Liver (tissue), 9 donors: ENCODE measurements around the gene B3GNT2. TPM values are rescaled to one million over a fixed set of nuclear protein-coding genes. Genes with fewer than 3 reads are reported as not detected.
A peak's percentile ranks its signal among the peaks of the same experiment; 100 is the strongest.

Experiments used
- DNase-seq: peaks from one replicate; pipeline ENCODE4 v3.0.0-alpha.2; 2017; ENCODE audit warnings: low spot score
- H3K27ac ChIP-seq, 2 donors: one replicate each; pipeline ENCODE4 v1.7.0; 2013; ENCODE audit warnings: inconsistent platforms in 2 of 2, low read length in 2 of 2, control low read depth in 1 of 2, low read depth in 1 of 2, mild to moderate bottlenecking in 1 of 2
- H3K27me3 ChIP-seq, 4 donors: one replicate each; pipeline versions ENCODE4 v1.6.1 to v1.7.0; 2013; ENCODE audit warnings: low read length in 3 of 4, inconsistent platforms in 1 of 4, mild to moderate bottlenecking in 1 of 4, moderate library complexity in 1 of 4; ENCODE audit not compliant: control insufficient read depth in 4 of 4, insufficient read depth in 4 of 4
- H3K36me3 ChIP-seq, 4 donors: one replicate each; pipeline versions ENCODE4 v1.6.1 to v1.7.0; 2013; ENCODE audit warnings: low read length in 3 of 4, mild to moderate bottlenecking in 3 of 4, low read depth in 1 of 4, moderate library complexity in 1 of 4; ENCODE audit not compliant: control insufficient read depth in 4 of 4, insufficient read depth in 3 of 4
- H3K4me1 ChIP-seq, 4 donors: one replicate each; pipeline versions ENCODE4 v1.6.1 to v1.7.0; 2013; ENCODE audit warnings: low read length in 3 of 4, mild to moderate bottlenecking in 3 of 4, moderate library complexity in 1 of 4; ENCODE audit not compliant: control insufficient read depth in 4 of 4, insufficient read depth in 4 of 4
- H3K4me3 ChIP-seq, 3 donors: one replicate each; pipeline versions ENCODE4 v1.6.1 to v1.7.0; 2013; ENCODE audit warnings: low read length in 3 of 3, control low read depth in 1 of 3, low read depth in 1 of 3, mild to moderate bottlenecking in 1 of 3
- H3K9ac ChIP-seq, 2 donors: one replicate each; pipeline ENCODE4 v1.7.0; 2013; ENCODE audit warnings: low read length in 2 of 2, mild to moderate bottlenecking in 2 of 2, moderate library complexity in 2 of 2, control low read depth in 1 of 2, low read depth in 1 of 2
- H3K9me3 ChIP-seq, 4 donors: one replicate each; pipeline versions ENCODE4 v1.6.1 to v1.7.0; 2013; ENCODE audit warnings: low read length in 3 of 4; ENCODE audit not compliant: control insufficient read depth in 4 of 4
- ATF3 ChIP-seq: IDR thresholded peaks from 2 replicates; pipeline ENCODE4 v1.6.1; 2016; ENCODE audit warnings: antibody characterized with exemption
- CTCF ChIP-seq: fragments of 150-350 bp; IDR thresholded peaks from 2 replicates; pipeline ENCODE4 v1.5.1; 2017; ENCODE audit warnings: improper control_type of control experiment, low read depth, low read length; ENCODE audit not compliant: missing input control
- EGR1 ChIP-seq, 2 donors: IDR thresholded peaks; 2 replicates each; pipeline ENCODE4 v1.6.1; 2016 to 2018; ENCODE audit warnings: antibody characterized with exemption in 2 of 2, low read depth in 2 of 2
- FOXA1 ChIP-seq: IDR thresholded peaks from 2 replicates; pipeline ENCODE4 v1.6.1; 2016; ENCODE audit warnings: antibody characterized with exemption
- FOXA2 ChIP-seq: IDR thresholded peaks from 2 replicates; pipeline ENCODE4 v1.6.1; 2016; ENCODE audit warnings: antibody characterized with exemption
- GABPA ChIP-seq, 2 donors: IDR thresholded peaks in 1 of 2; conservative IDR thresholded peaks in 1 of 2; 2 replicates each; pipeline ENCODE4 v1.6.1; 2016; ENCODE audit warnings: antibody characterized with exemption in 2 of 2, mild to moderate bottlenecking in 1 of 2, moderate library complexity in 1 of 2
- HNF4A ChIP-seq, 2 donors: conservative IDR thresholded peaks; 2 replicates each; pipeline ENCODE4 v1.6.1; 2016; ENCODE audit warnings: antibody characterized with exemption in 2 of 2, mild to moderate bottlenecking in 2 of 2
- JUND ChIP-seq, 2 donors: IDR thresholded peaks; 2 replicates each; pipeline ENCODE4 v1.6.1; 2016; ENCODE audit warnings: antibody characterized with exemption in 2 of 2
- MAX ChIP-seq: IDR thresholded peaks from 2 replicates; pipeline ENCODE4 v1.6.1; 2016; ENCODE audit warnings: antibody characterized with exemption
- NR2F2 ChIP-seq: IDR thresholded peaks from 2 replicates; pipeline ENCODE4 v1.6.1; 2016; ENCODE audit warnings: antibody characterized with exemption
- RAD21 ChIP-seq, 2 donors: IDR thresholded peaks; 2 replicates each; pipeline ENCODE4 v1.6.1; 2016; ENCODE audit warnings: antibody characterized with exemption in 2 of 2, mild to moderate bottlenecking in 2 of 2
- REST ChIP-seq: IDR thresholded peaks from 2 replicates; pipeline ENCODE4 v1.6.1; 2016; ENCODE audit warnings: antibody characterized with exemption, mild to moderate bottlenecking
- SP1 ChIP-seq: IDR thresholded peaks from 2 replicates; pipeline ENCODE4 v1.6.1; 2018; ENCODE audit warnings: antibody characterized with exemption, mild to moderate bottlenecking
- TAF1 ChIP-seq: conservative IDR thresholded peaks from 2 replicates; pipeline ENCODE4 v1.6.1; 2016; ENCODE audit warnings: antibody characterized with exemption, mild to moderate bottlenecking
- YY1 ChIP-seq: IDR thresholded peaks from 2 replicates; pipeline ENCODE4 v1.6.1; 2016; ENCODE audit warnings: antibody characterized with exemption, mild to moderate bottlenecking
- ZBTB33 ChIP-seq: IDR thresholded peaks from 2 replicates; pipeline ENCODE4 v1.6.1; 2016; ENCODE audit warnings: antibody characterized with exemption
- whole genome bisulfite sequencing: extraction: QIAGEN DNeasy Blood & Tissue Kit; methylation state at CpG from one replicate; pipeline ENCODE4 v1.1.7; 2013; 5-methylcytosine and 5-hydroxymethylcytosine counted together
- polyA plus RNA-seq, 2 donors: library from polyadenylated mRNA; stranded (reverse) in 1 of 2; unstranded in 1 of 2; fragments of 200-250 nt in 1 of 2; fragments of >200 nt in 1 of 2; fragmentation: Nextera tagmentation in 1 of 2; extraction: Ambion mirVana in 1 of 2; gene quantifications; one replicate each; pipeline versions ENCODE4 v1.2.1 to v1.2.3, GENCODE V29; 2013 to 2015
- total RNA-seq, 2 donors: library from RNA; depleted of rRNA; stranded (reverse); fragments of >200 nt; gene quantifications; one replicate each; pipeline ENCODE4 v1.2.3, GENCODE V29; 2014
- donor health status: healthy.
- donor health status: healthy.
- donor health status: healthy.
- donor health status: healthy.
- donor health status: healthy.

Gene B3GNT2
- total and polyA plus RNA-seq, 4 donors = 6.4 to 20.2 (median 14.2) TPM

GRCh38 chr2:62189196-62189595, 6.7 kb upstream of the B3GNT2 start:
- no peaks in the 10 kb centered on the region for H3K9me3 ChIP-seq
- DNase-seq = no peak
- WGBS = 93% methylated on average over 5 of the region's 5 CpGs
- H3K4me3 ChIP-seq = no peak overlapping the region
- H3K9ac ChIP-seq = no peak overlapping the region
- H3K27ac ChIP-seq = peak overlapping the region in 1 of 2 donors; percentile 41
- no peaks in the 10 kb centered on the region for H3K36me3 ChIP-seq
- H3K4me1 ChIP-seq = peaks cover 2 to 51% (median 28%) of the 10 kb centered on the region in 4 donors
- no peaks in the 10 kb centered on the region for H3K27me3 ChIP-seq
- TF ChIP-seq EGR1 (IDR thresholded peaks at IDR 0.05; ENCODE audit: low read depth in 2 of 2) = no peak
- TF ChIP-seq MAX = no peak
- TF ChIP-seq RAD21 (IDR thresholded peaks at IDR 0.05) = no peak
- no peak for TF ChIP-seq HNF4A (conservative IDR thresholded peaks at IDR 0.05)
- TF ChIP-seq ATF3 = no peak
- no peak for TF ChIP-seq REST
- TF ChIP-seq CTCF = no peak
- TF ChIP-seq FOXA2 = no peak
- no peak for TF ChIP-seq ZBTB33
- no peak for TF ChIP-seq FOXA1
- TF ChIP-seq TAF1 = no peak
- no peak for TF ChIP-seq JUND (IDR thresholded peaks at IDR 0.05)
- no peak for TF ChIP-seq NR2F2
- TF ChIP-seq GABPA (IDR thresholded peaks at IDR 0.05 in 1 of 2, conservative IDR thresholded peaks at IDR 0.05 in 1 of 2) = no peak
- no peak for TF ChIP-seq YY1

GRCh38 chr2:62192811-62193210, 3.1 kb upstream of the B3GNT2 start:
- 51% methylated on average over 1 of the region's 1 CpG for WGBS
- Histone ChIP-seq H3K27ac (no peak overlapping the region), H3K27me3 (no peaks in the 10 kb centered on the region), H3K9ac (no peak overlapping the region), H3K36me3 (no peaks in the 10 kb centered on the region), H3K4me1 (peaks cover 4 to 54% (median 31%) of the 10 kb centered on the region in 4 donors), H3K4me3 (no peak overlapping the region), H3K9me3 (no peaks in the 10 kb centered on the region)
- no peak for DNase-seq
- TF ChIP-seq HNF4A (conservative IDR thresholded peaks at IDR 0.05) = peak; percentile 33 to 34
- TF ChIP-seq SP1 = no peak
